Endothelial cell of umbilical vein (primary cell): ENCODE measurements around the gene C5. TPM values are rescaled to one million over a fixed set of nuclear protein-coding genes. Genes with fewer than 3 reads are reported as not detected.
A peak's percentile ranks its signal among the peaks of the same experiment; 100 is the strongest.

Experiments used
- BruUV-seq: library from RNA; stranded (reverse); fragments of 400-500 nt; replicated peaks from 2 replicates; lab custom pipeline; 2021; lab: Mats Ljungman, UMichigan
- CTCF ChIA-PET: fragments of 300-600, 350-600 bp; sonication (Branson Sonifier 250); formaldehyde crosslinking; loops from one replicate; lab custom pipeline; 2021; ENCODE audit warnings: antibody characterized with exemption, inconsistent platforms; lab: Charles Lee
- POLR2A ChIA-PET: fragments of 300-600, 350-600 bp; sonication (Branson Sonifier 250); formaldehyde crosslinking; loops from one replicate; lab custom pipeline; 2021; ENCODE audit warnings: antibody characterized with exemption, inconsistent platforms; lab: Charles Lee
- DNase-seq: peaks from one replicate; pipeline ENCODE4 v3.0.0-alpha.2; 2011; ENCODE audit warnings: low read depth, low spot score
- FAIRE-seq: peaks from 2 replicates; lab custom pipeline; 2011; peaks lifted over from hg19 to GRCh38; lab: Jason Lieb, UNC
- H2AFZ ChIP-seq: 2 replicates; pipeline ENCODE4 v1.6.0; 2012; ENCODE audit warnings: low read depth, low read length, control low read depth, inconsistent platforms
- H3K27ac ChIP-seq: 2 replicates; pipeline ENCODE4 v1.5.1; 2011; ENCODE audit warnings: low read depth, mild to moderate bottlenecking, control low read depth, low read length, moderate library complexity; ENCODE audit not compliant: insufficient read depth
- H3K27me3 ChIP-seq, 2 experiments: 2 replicates each; pipeline versions ENCODE4 v1.6.0 to v1.6.1; 2011; ENCODE audit warnings: low read length in 2 of 2, mixed read lengths in 1 of 2; ENCODE audit not compliant: control insufficient read depth in 2 of 2, insufficient read depth in 2 of 2
- H3K36me3 ChIP-seq, 2 experiments: 2 replicates in 1 of 2; 3 replicates in 1 of 2; pipeline ENCODE4 v1.5.1; 2011; ENCODE audit warnings: low read length in 2 of 2, mild to moderate bottlenecking in 1 of 2, moderate library complexity in 1 of 2; ENCODE audit not compliant: control insufficient read depth in 2 of 2, insufficient read depth in 2 of 2; ENCODE audit errors: extremely low read depth in 1 of 2
- H3K4me1 ChIP-seq: 3 replicates; pipeline ENCODE4 v1.5.1; 2011; ENCODE audit warnings: mild to moderate bottlenecking, low read length; ENCODE audit not compliant: control insufficient read depth, insufficient read depth; ENCODE audit errors: extremely low read depth
- H3K4me2 ChIP-seq: 2 replicates; pipeline ENCODE4 v1.6.1; 2011; ENCODE audit warnings: low read length, control low read depth, mixed read lengths; ENCODE audit not compliant: insufficient read depth
- H3K4me3 ChIP-seq, 3 experiments: fragments of 200-600 bp in 1 of 3; sonication (generic), shearing (Covaris generic) in 1 of 3; replicated peaks in 1 of 3; 2 replicates each; pipeline ENCODE4 v1.5.1; 2011 to 2016; ENCODE audit warnings: control low read depth in 3 of 3, low read length in 3 of 3, mild to moderate bottlenecking in 2 of 3, inconsistent platforms in 1 of 3, low read depth in 1 of 3, moderate library complexity in 1 of 3; ENCODE audit not compliant: insufficient read depth in 1 of 3
- H3K79me2 ChIP-seq: 2 replicates; pipeline ENCODE4 v1.6.0; 2012; ENCODE audit warnings: low read length, inconsistent platforms; ENCODE audit not compliant: control insufficient read depth, insufficient read depth
- H3K9ac ChIP-seq: replicated peaks from 2 replicates; pipeline ENCODE3; 2011; ENCODE audit warnings: low read length, control low read depth; ENCODE audit not compliant: insufficient read depth; ENCODE audit errors: extremely low read depth
- H3K9me1 ChIP-seq: replicated peaks from 3 replicates; pipeline ENCODE4 v1.6.0; 2011; ENCODE audit warnings: mild to moderate bottlenecking, low read length; ENCODE audit not compliant: control insufficient read depth, insufficient read depth; ENCODE audit errors: extremely low read depth
- H3K9me3 ChIP-seq: replicated peaks from 2 replicates; pipeline ENCODE4 v1.5.1; 2012; ENCODE audit warnings: low read length, inconsistent platforms; ENCODE audit not compliant: control insufficient read depth, insufficient read depth
- H4K20me1 ChIP-seq: replicated peaks from 2 replicates; pipeline ENCODE3; 2011; ENCODE audit warnings: mild to moderate bottlenecking, low read length; ENCODE audit not compliant: control insufficient read depth, insufficient read depth; ENCODE audit errors: extremely low read depth
- EZH2 ChIP-seq: IDR thresholded peaks from 2 replicates; pipeline ENCODE4 v1.6.1; 2012; ENCODE audit warnings: borderline replicate concordance, low read depth, mild to moderate bottlenecking, moderate library complexity, low read length, inconsistent platforms; ENCODE audit not compliant: severe bottlenecking
- FOS ChIP-seq: IDR thresholded peaks from 2 replicates; pipeline ENCODE4 v1.6.1; 2011; ENCODE audit warnings: mild to moderate bottlenecking, low read length, moderate library complexity, borderline replicate concordance; ENCODE audit not compliant: insufficient read depth
- GATA2 ChIP-seq: IDR thresholded peaks from 2 replicates; pipeline ENCODE4 v1.7.0; 2011; ENCODE audit warnings: low read depth, mild to moderate bottlenecking, moderate library complexity, mixed read lengths, low read length; ENCODE audit not compliant: insufficient read length, insufficient read depth
- JUN ChIP-seq: IDR thresholded peaks from 2 replicates; pipeline ENCODE4 v1.6.1; 2011; ENCODE audit warnings: borderline replicate concordance, low read depth; ENCODE audit not compliant: insufficient read length, insufficient read depth
- MYC ChIP-seq: IDR thresholded peaks from one replicate; pipeline ENCODE4 v1.6.1; 2011; ENCODE audit warnings: mild to moderate bottlenecking, low read depth, low read length
- POLR2A ChIP-seq: IDR thresholded peaks from 2 replicates; pipeline ENCODE4 v1.6.1; 2012; ENCODE audit warnings: low read depth, mild to moderate bottlenecking, control low read depth, low read length
- POLR2AphosphoS5 ChIP-seq: IDR thresholded peaks from 2 replicates; pipeline ENCODE4 v1.6.1; 2012; ENCODE audit warnings: low read depth, mild to moderate bottlenecking, control low read depth, low read length, moderate library complexity; ENCODE audit not compliant: insufficient read depth
- dilution Hi-C: fragments of 300-500 bp; cut with MboI; formaldehyde crosslinking; loops from one replicate; pipeline ENCODE4 v1.15.0; 2019; ENCODE audit warnings: low sequenced_read_pairs; ENCODE audit not compliant: extremely low pct_ligation_motif_present
- intact Hi-C: fragments of 100-400 bp; cut with micrococcal nuclease; formaldehyde crosslinking; loops from one replicate; pipeline ENCODE4 v1.10.0; 2022
- polyA plus RNA-seq, 4 experiments: library from polyadenylated mRNA; depleted of rRNA in 3 of 4; stranded (reverse) in 3 of 4; unstranded in 1 of 4; fragments of >200 nt; gene quantifications; 2 replicates each; pipeline versions ENCODE4 v1.2.1 to v1.2.3, GENCODE V29; 2011 to 2012; ENCODE audit warnings: missing spikeins in 1 of 4
- total RNA-seq: library from RNA; stranded (reverse); gene quantifications from 2 replicates; pipeline ENCODE4 v1.2.3, GENCODE V29; 2021
- TF ChIP-seq, protein P1 (sequence below): IDR thresholded peaks from 2 replicates; pipeline ENCODE4 v1.6.1; 2011; ENCODE audit not compliant: insufficient read depth, insufficient read length
- TF ChIP-seq, protein P2 (sequence below), 2 donors: IDR thresholded peaks; 1 replicate in 1 of 2; 2 replicates in 1 of 2; pipeline ENCODE4 v1.5.1; 2011; ENCODE audit warnings: low read length in 2 of 2, mild to moderate bottlenecking in 2 of 2, moderate library complexity in 2 of 2, control low read depth in 1 of 2, inconsistent platforms in 1 of 2, low read depth in 1 of 2; ENCODE audit not compliant: insufficient read depth in 1 of 2; ENCODE audit errors: extremely low read depth in 1 of 2

C5 gene
- total and polyA plus RNA-seq, 2 donors (not counting 3 experiments of a cell fraction or from before 2014, with no cell fraction given) = 0.79 to 1.6 TPM

DNA sequence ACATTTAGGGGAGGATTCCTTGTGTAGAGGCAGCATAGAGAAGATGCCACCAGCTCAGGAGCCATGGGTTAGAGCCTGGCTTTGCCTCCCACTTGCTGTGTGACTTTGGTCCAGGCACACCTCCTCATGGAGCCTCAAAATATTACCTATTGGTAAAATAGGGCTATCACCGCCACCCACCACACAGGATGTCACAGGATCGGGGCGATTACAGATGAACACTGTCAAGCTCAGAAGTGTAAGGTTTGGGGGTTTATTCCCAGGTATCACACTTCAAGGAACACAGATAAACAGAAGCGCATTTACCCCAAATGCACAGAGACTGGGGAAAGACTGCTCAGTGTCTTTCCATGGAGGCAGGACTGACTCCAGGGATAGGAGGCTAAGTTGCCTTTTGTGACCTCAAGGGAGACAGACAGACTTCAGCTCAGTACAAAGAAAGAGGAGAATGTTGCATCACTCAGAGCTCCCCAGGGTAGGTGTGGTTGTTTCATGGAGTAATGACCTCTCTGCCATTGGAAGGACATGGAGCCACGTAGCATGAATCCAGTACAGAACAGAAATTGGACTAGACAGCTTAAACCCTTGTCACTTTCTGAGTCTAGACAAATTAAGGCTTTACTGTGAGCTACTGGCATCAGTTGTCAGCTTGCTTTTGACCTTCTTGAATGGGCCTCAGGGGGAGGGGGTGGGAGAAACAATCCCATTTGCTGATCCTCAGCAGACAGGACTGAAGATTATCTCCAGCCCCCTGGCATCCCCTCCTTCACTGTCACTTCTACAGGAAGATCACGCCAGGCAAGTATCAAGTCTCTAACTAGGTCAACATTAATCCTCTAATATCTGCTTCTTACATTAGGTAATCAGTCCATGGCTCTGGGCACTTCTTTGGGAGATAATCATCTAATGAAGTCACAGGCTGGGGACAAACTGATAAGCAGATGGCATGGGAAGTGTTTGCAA, 130.0 kb downstream of the C5 start:
- ChIA-PET POLR2A (interaction anchor here (0.7 kb wide), 1 partner anchor 369 kb away, joined by 3 read pairs; no protein-coding TSS in a partner anchor), CTCF (interaction anchor here (0.8 to 1.6 kb wide), 3 partner anchors 12 to 17 kb away, joined by 3 to 6 read pairs (median 4); no protein-coding TSS in a partner anchor)
- no peak overlapping the region for H3K4me2 ChIP-seq
- dilution Hi-C loops = no loop called here
- H3K9me1 ChIP-seq = no peaks in the 10 kb centered on the region
- no peak for DNase-seq
- no peaks in the 10 kb centered on the region for H3K4me1 ChIP-seq
- no peak overlapping the region for H3K4me3 ChIP-seq
- H4K20me1 ChIP-seq = no peaks in the 10 kb centered on the region
- no peak overlapping the region for H2AFZ ChIP-seq
- no peak overlapping the region for H3K27ac ChIP-seq
- TF ChIP-seq POLR2AphosphoS5 (no peak), POLR2A (no peak), JUN (no peak), MYC (no peak), FOS (no peak), EZH2 (no peak), GATA2 (no peak)
- TF ChIP-seq, protein P1, sequence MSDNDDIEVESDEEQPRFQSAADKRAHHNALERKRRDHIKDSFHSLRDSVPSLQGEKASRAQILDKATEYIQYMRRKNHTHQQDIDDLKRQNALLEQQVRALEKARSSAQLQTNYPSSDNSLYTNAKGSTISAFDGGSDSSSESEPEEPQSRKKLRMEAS = no peak
- TF ChIP-seq, protein P2, sequence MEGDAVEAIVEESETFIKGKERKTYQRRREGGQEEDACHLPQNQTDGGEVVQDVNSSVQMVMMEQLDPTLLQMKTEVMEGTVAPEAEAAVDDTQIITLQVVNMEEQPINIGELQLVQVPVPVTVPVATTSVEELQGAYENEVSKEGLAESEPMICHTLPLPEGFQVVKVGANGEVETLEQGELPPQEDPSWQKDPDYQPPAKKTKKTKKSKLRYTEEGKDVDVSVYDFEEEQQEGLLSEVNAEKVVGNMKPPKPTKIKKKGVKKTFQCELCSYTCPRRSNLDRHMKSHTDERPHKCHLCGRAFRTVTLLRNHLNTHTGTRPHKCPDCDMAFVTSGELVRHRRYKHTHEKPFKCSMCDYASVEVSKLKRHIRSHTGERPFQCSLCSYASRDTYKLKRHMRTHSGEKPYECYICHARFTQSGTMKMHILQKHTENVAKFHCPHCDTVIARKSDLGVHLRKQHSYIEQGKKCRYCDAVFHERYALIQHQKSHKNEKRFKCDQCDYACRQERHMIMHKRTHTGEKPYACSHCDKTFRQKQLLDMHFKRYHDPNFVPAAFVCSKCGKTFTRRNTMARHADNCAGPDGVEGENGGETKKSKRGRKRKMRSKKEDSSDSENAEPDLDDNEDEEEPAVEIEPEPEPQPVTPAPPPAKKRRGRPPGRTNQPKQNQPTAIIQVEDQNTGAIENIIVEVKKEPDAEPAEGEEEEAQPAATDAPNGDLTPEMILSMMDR (IDR thresholded peaks at IDR 0.05; ENCODE audit: extremely low read depth in 1 of 2, insufficient read depth in 1 of 2, low read depth in 1 of 2, low read length in 2 of 2) = no peak
- H3K79me2 ChIP-seq = no peaks in the 10 kb centered on the region
- H3K9ac ChIP-seq = no peak overlapping the region
- H3K36me3 ChIP-seq = no peaks in the 10 kb centered on the region
- intact Hi-C loops = no loop called here
- H3K9me3 ChIP-seq = no peaks in the 10 kb centered on the region
- H3K27me3 ChIP-seq = no peaks in the 10 kb centered on the region
- FAIRE-seq = peak; percentile 18
- no TSS peak for BruUV-seq
